Measurements from ENCODE around the gene BTRC. TPM values are rescaled to one million over a fixed set of nuclear protein-coding genes. Genes with fewer than 3 reads are reported as not detected.
"Not testable (repeated sequence)": the region's sequence is repeated elsewhere in the genome, so short reads cannot be mapped to it uniquely, and the experiment has no call there.

BTRC gene
- total RNA-seq, 1 donor from 2014 or later, result 18.2 TPM

GRCh38 chr10:101329341-101330032 lies 24.5 kb upstream of the BTRC start:
- TF ChIP-seq CTCF (IDR thresholded peaks at IDR 0.05), result no peak
- Histone ChIP-seq H3K36me3 (no peaks in the 10 kb centered on the region), H3K27me3 (no peaks in the 10 kb centered on the region), H3K27ac (no peak overlapping the region), H3K9me3 (no peaks in the 10 kb centered on the region), H3K4me3 (no peak overlapping the region), H3K4me1 (no peaks in the 10 kb centered on the region)
- no peak for DNase-seq
- intact Hi-C loops (cut with DNase I), result no loop called here
- no peak for ATAC-seq

GRCh38 chr10:101330231-101330630 lies 23.7 kb upstream of the BTRC start:
- Histone ChIP-seq H3K27me3 (no peaks in the 10 kb centered on the region), H3K9me3 (no peaks in the 10 kb centered on the region), H3K4me1 (no peaks in the 10 kb centered on the region), H3K27ac (no peak overlapping the region), H3K4me3 (no peak overlapping the region), H3K36me3 (no peaks in the 10 kb centered on the region)
- ATAC-seq, result no peak
- intact Hi-C loops (cut with DNase I), result no loop called here
- DNase-seq, result no peak
- TF ChIP-seq CTCF (IDR thresholded peaks at IDR 0.05), result no peak

GRCh38 chr10:101330631-101331225 lies 23.2 kb upstream of the BTRC start:
- H3K36me3 ChIP-seq, result no peaks in the 10 kb centered on the region
- no peaks in the 10 kb centered on the region for H3K9me3 ChIP-seq
- no peak for TF ChIP-seq CTCF (IDR thresholded peaks at IDR 0.05)
- DNase-seq, result no peak
- intact Hi-C loops (cut with DNase I), result no loop called here
- no peak overlapping the region for H3K4me3 ChIP-seq
- no peak overlapping the region for H3K27ac ChIP-seq
- ATAC-seq, result no peak
- H3K4me1 ChIP-seq, result no peaks in the 10 kb centered on the region
- no peaks in the 10 kb centered on the region for H3K27me3 ChIP-seq

- no peak for DNase-seq
- no peak for TF ChIP-seq CTCF (IDR thresholded peaks at IDR 0.05)
- H3K27ac ChIP-seq, result no peak overlapping the region
Observed at GRCh38 chr10:101331956-101332355, 22.0 kb upstream of the BTRC start.

GRCh38 chr10:101334259-101334658 lies 19.7 kb upstream of the BTRC start:
- intact Hi-C loops (cut with DNase I); H3K4me1 ChIP-seq; ATAC-seq; H3K36me3 ChIP-seq; H3K27me3 ChIP-seq; H3K4me3 ChIP-seq; H3K9me3 ChIP-seq; H3K27ac ChIP-seq; DNase-seq: not testable (repeated sequence)

More at GRCh38 chr10:101331956-101332355, 22.0 kb upstream of the BTRC start:
- Histone ChIP-seq H3K4me3 (no peak overlapping the region), H3K27me3 (no peaks in the 10 kb centered on the region), H3K9me3 (no peaks in the 10 kb centered on the region), H3K36me3 (no peaks in the 10 kb centered on the region), H3K4me1 (no peaks in the 10 kb centered on the region)
- no peak for ATAC-seq
- intact Hi-C loops (cut with DNase I), result no loop called here

GRCh38 chr10:101336382-101336781 lies 17.6 kb upstream of the BTRC start:
- no peaks in the 10 kb centered on the region for H3K36me3 ChIP-seq
- H3K4me1 ChIP-seq, result no peaks in the 10 kb centered on the region
- no peak overlapping the region for H3K27ac ChIP-seq
- H3K4me3 ChIP-seq, result no peak overlapping the region
- TF ChIP-seq CTCF (IDR thresholded peaks at IDR 0.05), result no peak
- H3K9me3 ChIP-seq, result no peaks in the 10 kb centered on the region
- ATAC-seq (no peak), DNase-seq (no peak)
- intact Hi-C loops (cut with DNase I), result no loop called here
- H3K27me3 ChIP-seq, result no peaks in the 10 kb centered on the region
